BLaER1 treated with 17β-estradiol and CSF1 and Interleukin-3, amounts not matched to agents 10 nM and 100 nM (cell line): ENCODE measurements around the gene HRH3.

Experiments used
- H3K27ac ChIP-seq, 11 experiments: shearing (Covaris generic); formaldehyde crosslinking; 2 replicates each; pipeline ENCODE4 v1.8.1; 2022
- H3K27me3 ChIP-seq, 11 experiments: shearing (Covaris generic); formaldehyde crosslinking; 2 replicates each; pipeline ENCODE4 v1.8.1; 2022
- H3K36me3 ChIP-seq, 11 experiments: shearing (Covaris generic); formaldehyde crosslinking; 2 replicates each; pipeline ENCODE4 v1.8.1; 2022
- H3K4me1 ChIP-seq, 10 experiments: shearing (Covaris generic); formaldehyde crosslinking; 2 replicates each; pipeline ENCODE4 v1.8.1; 2022
- H3K4me2 ChIP-seq, 11 experiments: shearing (Covaris generic); formaldehyde crosslinking; 2 replicates each; pipeline ENCODE4 v1.8.1; 2022
- H3K4me3 ChIP-seq, 10 experiments: shearing (Covaris generic); formaldehyde crosslinking; 2 replicates each; pipeline ENCODE4 v1.8.1; 2022
- H3K9ac ChIP-seq, 11 experiments: shearing (Covaris generic); formaldehyde crosslinking; 2 replicates each; pipeline ENCODE4 v1.8.1; 2022
- H3K9me3 ChIP-seq, 11 experiments: shearing (Covaris generic); formaldehyde crosslinking; replicated peaks in 1 of 11; 2 replicates each; pipeline ENCODE4 v1.8.1; 2022
- H4K20me1 ChIP-seq, 11 experiments: shearing (Covaris generic); formaldehyde crosslinking; 2 replicates each; pipeline ENCODE4 v1.8.1; 2022
- Cebpa-rat ChIP-seq, 11 experiments: shearing (Covaris generic); IDR thresholded peaks; 2 replicates each; pipeline ENCODE4 v1.8.1; 2022

HRH3 gene

GRCh38 chr20:62262064-62262463, 42.0 kb upstream of the HRH3 start:
- Histone ChIP-seq H3K4me1 (no peaks in the 10 kb centered on the region; a peak in 1 of 20 replicates), H3K36me3 (peaks cover 46 to 100% (median 80%) of the 10 kb centered on the region in 11 experiments), H4K20me1 (peaks cover 17 to 67% (median 45%) of the 10 kb centered on the region in 11 experiments; a peak in 17 of 22 replicates), H3K27me3 (no peaks in the 10 kb centered on the region), H3K4me3 (no peak overlapping the region), H3K4me2 (no peak overlapping the region), H3K9me3 (peaks cover 13 to 26% (median 20%) of the 10 kb centered on the region in 11 experiments), H3K27ac (no peak overlapping the region), H3K9ac (0 out of 22 replicates have a peak overlapping the region, but pooled peaks of 1 of the 11 experiments have one; percentile 18)
- no peak for TF ChIP-seq Cebpa-rat (IDR thresholded peaks at IDR 0.05)

GRCh38 chr20:62259294-62259565, 39.2 kb upstream of the HRH3 start:
- TF ChIP-seq Cebpa-rat (IDR thresholded peaks at IDR 0.05): no peak
- peaks cover 18 to 84% (median 62%) of the 10 kb centered on the region in 11 experiments for H3K36me3 ChIP-seq

GRCh38 chr20:62258499-62259293, 38.6 kb upstream of the HRH3 start:
- TF ChIP-seq Cebpa-rat (IDR thresholded peaks at IDR 0.05): no peak
- Histone ChIP-seq H3K9ac (no peak overlapping the region), H3K36me3 (peaks cover 15 to 79% (median 57%) of the 10 kb centered on the region in 11 experiments)

More at GRCh38 chr20:62259294-62259565, 39.2 kb upstream of the HRH3 start:
- Histone ChIP-seq H3K4me1 (peaks cover 7 to 14% (median 12%) of the 10 kb centered on the region in 10 experiments), H3K27ac (no peak overlapping the region), H3K4me2 (no peak overlapping the region), H3K9ac (no peak overlapping the region), H3K27me3 (no peaks in the 10 kb centered on the region), H3K9me3 (peaks cover 0 to 2% (median 0%) of the 10 kb centered on the region in 11 experiments; a peak in 4 of 22 replicates), H4K20me1 (peaks cover 43 to 90% (median 72%) of the 10 kb centered on the region in 11 experiments), H3K4me3 (no peak overlapping the region)

GRCh38 chr20:62255976-62256375, 35.9 kb upstream of the HRH3 start:
- H3K9me3 ChIP-seq: no peaks in the 10 kb centered on the region
- H3K36me3 ChIP-seq: peaks cover 7 to 58% (median 31%) of the 10 kb centered on the region in 11 experiments; a peak in 20 of 22 replicates
- H3K4me3 ChIP-seq: no peak overlapping the region
- no peak overlapping the region for H3K27ac ChIP-seq
- no peaks in the 10 kb centered on the region for H3K27me3 ChIP-seq
- H3K4me1 ChIP-seq: peaks cover 24 to 39% (median 32%) of the 10 kb centered on the region in 10 experiments
- H3K9ac ChIP-seq: no peak overlapping the region
- H4K20me1 ChIP-seq: peaks cover 72 to 100% (median 97%) of the 10 kb centered on the region in 11 experiments
- H3K4me2 ChIP-seq: no peak overlapping the region
- no peak for TF ChIP-seq Cebpa-rat (IDR thresholded peaks at IDR 0.05)

More at GRCh38 chr20:62258499-62259293, 38.6 kb upstream of the HRH3 start:
- Histone ChIP-seq H4K20me1 (peaks cover 49 to 95% (median 77%) of the 10 kb centered on the region in 11 experiments), H3K4me2 (no peak overlapping the region), H3K4me1 (peaks cover 12 to 20% (median 17%) of the 10 kb centered on the region in 10 experiments), H3K9me3 (no peaks in the 10 kb centered on the region), H3K27me3 (no peaks in the 10 kb centered on the region), H3K27ac (no peak overlapping the region), H3K4me3 (no peak overlapping the region)

- Histone ChIP-seq H4K20me1 (peaks cover 76 to 100% (median 98%) of the 10 kb centered on the region in 11 experiments), H3K4me1 (peaks cover 39 to 52% (median 45%) of the 10 kb centered on the region in 10 experiments), H3K27ac (no peak overlapping the region), H3K27me3 (no peaks in the 10 kb centered on the region), H3K9me3 (no peaks in the 10 kb centered on the region), H3K4me3 (peak overlapping the region in 1 of 10 experiments; percentile 38; a peak in 1 of 20 replicates), H3K9ac (peak overlapping the region in 9 of 11 experiments; percentile 5 to 55 (median 43); a peak in 11 of 22 replicates), H3K4me2 (peak overlapping the region; percentile 66 to 92 (median 78)), H3K36me3 (peaks cover 2 to 40% (median 19%) of the 10 kb centered on the region in 11 experiments; a peak in 18 of 22 replicates)
- no peak for TF ChIP-seq Cebpa-rat (IDR thresholded peaks at IDR 0.05)
Measured at GRCh38 chr20:62254021-62254724, 34.1 kb upstream of the HRH3 start.

- no peak overlapping the region for H3K27ac ChIP-seq
- H3K9me3 ChIP-seq: no peaks in the 10 kb centered on the region
- H3K4me1 ChIP-seq: peaks cover 46 to 59% (median 53%) of the 10 kb centered on the region in 10 experiments
- H3K27me3 ChIP-seq: no peaks in the 10 kb centered on the region
- no peak overlapping the region for H3K9ac ChIP-seq
- no peak overlapping the region for H3K4me3 ChIP-seq
- H4K20me1 ChIP-seq: peaks cover 76 to 100% (median 98%) of the 10 kb centered on the region in 11 experiments
- H3K4me2 ChIP-seq: peak overlapping the region in 9 of 11 experiments; percentile 73 to 92 (median 78); a peak in 10 of 22 replicates
- peaks cover 0 to 32% (median 15%) of the 10 kb centered on the region in 11 experiments; a peak in 16 of 22 replicates for H3K36me3 ChIP-seq
- no peak for TF ChIP-seq Cebpa-rat (IDR thresholded peaks at IDR 0.05)
Measured at GRCh38 chr20:62253398-62253797, 33.3 kb upstream of the HRH3 start.

- no peak for TF ChIP-seq Cebpa-rat (IDR thresholded peaks at IDR 0.05)
- Histone ChIP-seq H3K9ac (no peak overlapping the region), H3K27me3 (peaks cover 0 to under 1% (median 0%) of the 10 kb centered on the region in 11 experiments; a peak in 4 of 22 replicates), H3K36me3 (peaks cover 0 to 26% (median 15%) of the 10 kb centered on the region in 11 experiments; a peak in 16 of 22 replicates), H3K4me2 (peak overlapping the region in 6 of 11 experiments; percentile 20 to 64 (median 60); a peak in 11 of 22 replicates), H3K27ac (no peak overlapping the region), H4K20me1 (peaks cover 84 to 100% (median 99%) of the 10 kb centered on the region in 11 experiments), H3K4me1 (peaks cover 49 to 69% (median 60%) of the 10 kb centered on the region in 10 experiments), H3K4me3 (no peak overlapping the region), H3K9me3 (no peaks in the 10 kb centered on the region)
Measured at GRCh38 chr20:62252342-62252966, 32.4 kb upstream of the HRH3 start.

GRCh38 chr20:62248890-62249560, 28.9 kb upstream of the HRH3 start:
- Histone ChIP-seq H3K4me2 (peak overlapping the region; percentile 56 to 91 (median 73)), H3K27ac (no peak overlapping the region; a peak in 1 of 22 replicates), H4K20me1 (peaks cover 95 to 100% (median 100%) of the 10 kb centered on the region in 11 experiments), H3K4me3 (no peak overlapping the region), H3K27me3 (peaks cover 0 to 31% (median 7%) of the 10 kb centered on the region in 11 experiments; a peak in 8 of 22 replicates), H3K9ac (peak overlapping the region in 6 of 11 experiments; percentile 15 to 62 (median 25); a peak in 6 of 22 replicates), H3K9me3 (no peaks in the 10 kb centered on the region), H3K36me3 (peaks cover 0 to 28% (median 0%) of the 10 kb centered on the region in 11 experiments; a peak in 5 of 22 replicates), H3K4me1 (peaks cover 62 to 85% (median 77%) of the 10 kb centered on the region in 10 experiments)
- TF ChIP-seq Cebpa-rat (IDR thresholded peaks at IDR 0.05): no peak
